ES-I3 (cell line): Measurements from ENCODE around the gene PLGRKT.
"Not testable (repeated sequence)": the region's sequence is repeated elsewhere in the genome, so short reads cannot be mapped to it uniquely, and the experiment has no call there.

Experiments used
- H3K36me3 ChIP-seq: 2 replicates; pipeline ENCODE4 v1.6.1; 2013; ENCODE audit warnings: mild to moderate bottlenecking, low read length, control low read depth, moderate library complexity; ENCODE audit not compliant: insufficient read depth
- H3K4me1 ChIP-seq: 2 replicates; pipeline ENCODE4 v1.6.1; 2013; ENCODE audit warnings: mild to moderate bottlenecking, control low read depth, low read length; ENCODE audit not compliant: insufficient read depth
- H3K9ac ChIP-seq: 2 replicates; pipeline ENCODE4 v1.6.1; 2013; ENCODE audit warnings: low read depth, mild to moderate bottlenecking, low read length, moderate library complexity
- H3K9me3 ChIP-seq: 2 replicates; pipeline ENCODE4 v1.6.1; 2013; ENCODE audit warnings: mild to moderate bottlenecking, low read length, moderate library complexity; ENCODE audit not compliant: control insufficient read depth, insufficient read depth

Gene PLGRKT

GRCh38 chr9:5466766-5467165 is 29.0 kb upstream of the PLGRKT start:
- Histone ChIP-seq H3K9ac (no peak overlapping the region), H3K4me1 (0 out of 2 replicates have a peak, but pooled peaks cover 5% of the 10 kb centered on the region), H3K36me3 (no peaks in the 10 kb centered on the region)

GRCh38 chr9:5466005-5466404 is 28.3 kb upstream of the PLGRKT start:
- no peaks in the 10 kb centered on the region for H3K9me3 ChIP-seq
- no peaks in the 10 kb centered on the region for H3K36me3 ChIP-seq
- 0 out of 2 replicates have a peak, but pooled peaks cover 5% of the 10 kb centered on the region for H3K4me1 ChIP-seq
- H3K9ac ChIP-seq = no peak overlapping the region

More at GRCh38 chr9:5466766-5467165, 29.0 kb upstream of the PLGRKT start:
- H3K9me3 ChIP-seq = no peaks in the 10 kb centered on the region

DNA sequence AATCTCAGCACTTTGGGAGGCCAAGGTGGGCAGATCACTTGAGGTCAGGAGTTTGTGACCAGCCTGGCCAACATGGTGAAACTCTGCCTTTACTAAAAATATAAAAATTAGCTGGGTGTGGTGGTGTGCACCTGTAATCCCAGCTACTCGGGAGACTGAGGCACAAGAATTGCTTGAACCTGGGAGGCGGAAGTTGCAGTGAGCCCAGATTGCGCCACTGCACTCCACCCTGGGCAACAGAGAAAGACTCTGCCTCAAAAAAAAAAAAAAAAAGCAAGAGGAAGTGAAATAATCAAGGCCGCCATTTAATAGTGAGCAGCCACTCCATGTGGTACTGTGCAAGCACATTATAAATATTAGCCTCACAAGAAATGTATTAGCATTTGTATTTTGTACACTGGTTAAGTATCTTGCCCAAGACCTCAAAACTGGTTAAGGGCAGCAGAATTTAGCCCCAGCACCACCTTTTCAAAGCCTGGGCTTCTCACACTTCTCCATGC is 27.2 kb upstream of the PLGRKT start:
- not testable (repeated sequence) for H3K4me1 ChIP-seq, H3K36me3 ChIP-seq, H3K9me3 ChIP-seq, H3K9ac ChIP-seq

GRCh38 chr9:5460157-5460556 is 22.4 kb upstream of the PLGRKT start:
- peaks cover 6% of the 10 kb centered on the region for H3K4me1 ChIP-seq
- no peaks in the 10 kb centered on the region for H3K36me3 ChIP-seq
- H3K9ac ChIP-seq = no peak overlapping the region
- H3K9me3 ChIP-seq = no peaks in the 10 kb centered on the region

GRCh38 chr9:5459289-5459829 is 21.6 kb upstream of the PLGRKT start:
- Histone ChIP-seq H3K4me1 (peaks cover 6% of the 10 kb centered on the region), H3K36me3 (no peaks in the 10 kb centered on the region), H3K9ac (no peak overlapping the region), H3K9me3 (no peaks in the 10 kb centered on the region)

DNA sequence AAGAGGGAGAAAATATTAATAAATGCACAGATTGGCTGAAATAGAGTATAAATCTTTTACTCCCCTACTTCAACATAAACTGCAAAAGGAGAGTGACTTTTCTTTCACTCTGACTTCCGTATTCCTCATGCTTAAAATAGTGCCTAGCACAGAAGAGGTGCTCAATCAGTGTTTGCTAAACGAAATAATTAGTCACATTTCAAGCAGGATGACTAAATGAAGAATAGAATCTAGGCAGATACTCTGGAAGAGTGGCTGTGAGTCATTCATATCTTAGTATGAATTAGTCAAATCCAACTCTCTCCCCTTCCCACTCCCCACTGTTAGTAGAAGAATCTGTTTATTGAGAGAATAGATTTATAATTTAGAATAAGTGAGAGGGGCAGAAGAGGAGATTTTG is 17.5 kb upstream of the PLGRKT start:
- Histone ChIP-seq H3K9ac (no peak overlapping the region), H3K9me3 (no peaks in the 10 kb centered on the region), H3K4me1 (peaks cover 6% of the 10 kb centered on the region), H3K36me3 (no peaks in the 10 kb centered on the region)

GRCh38 chr9:5453673-5454072 is 15.9 kb upstream of the PLGRKT start:
- Histone ChIP-seq H3K4me1 (peaks cover 4% of the 10 kb centered on the region; the same call in 1 of the 2 replicates), H3K36me3 (no peaks in the 10 kb centered on the region), H3K9ac (no peak overlapping the region), H3K9me3 (no peaks in the 10 kb centered on the region)

DNA sequence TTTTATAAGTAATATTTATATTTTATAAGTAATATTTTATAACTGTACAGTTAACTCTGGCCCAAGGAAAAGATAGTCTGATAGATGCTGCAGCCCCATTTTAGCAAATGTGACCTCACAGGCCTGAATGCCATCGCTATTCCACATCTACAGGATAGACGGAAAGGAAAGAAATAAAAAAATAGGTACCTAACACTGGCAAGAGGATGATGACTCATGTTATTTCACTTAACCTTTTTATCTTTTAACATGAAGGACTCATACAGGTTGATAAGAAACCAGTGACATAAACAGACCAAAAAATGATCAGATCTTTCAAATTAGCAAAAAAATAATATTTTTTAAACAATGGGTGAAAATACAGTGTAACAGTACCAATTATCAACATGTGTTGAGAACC is 15.3 kb upstream of the PLGRKT start:
- no peaks in the 10 kb centered on the region for H3K9me3 ChIP-seq
- no peaks in the 10 kb centered on the region for H3K36me3 ChIP-seq
- H3K9ac ChIP-seq = no peak overlapping the region
- peaks cover 3% of the 10 kb centered on the region; the same call in 1 of the 2 replicates for H3K4me1 ChIP-seq

GRCh38 chr9:5452286-5452609 is 14.5 kb upstream of the PLGRKT start:
- Histone ChIP-seq H3K9ac (no peak overlapping the region), H3K4me1 (peaks cover 3% of the 10 kb centered on the region; the same call in 1 of the 2 replicates), H3K36me3 (no peaks in the 10 kb centered on the region), H3K9me3 (no peaks in the 10 kb centered on the region)

DNA sequence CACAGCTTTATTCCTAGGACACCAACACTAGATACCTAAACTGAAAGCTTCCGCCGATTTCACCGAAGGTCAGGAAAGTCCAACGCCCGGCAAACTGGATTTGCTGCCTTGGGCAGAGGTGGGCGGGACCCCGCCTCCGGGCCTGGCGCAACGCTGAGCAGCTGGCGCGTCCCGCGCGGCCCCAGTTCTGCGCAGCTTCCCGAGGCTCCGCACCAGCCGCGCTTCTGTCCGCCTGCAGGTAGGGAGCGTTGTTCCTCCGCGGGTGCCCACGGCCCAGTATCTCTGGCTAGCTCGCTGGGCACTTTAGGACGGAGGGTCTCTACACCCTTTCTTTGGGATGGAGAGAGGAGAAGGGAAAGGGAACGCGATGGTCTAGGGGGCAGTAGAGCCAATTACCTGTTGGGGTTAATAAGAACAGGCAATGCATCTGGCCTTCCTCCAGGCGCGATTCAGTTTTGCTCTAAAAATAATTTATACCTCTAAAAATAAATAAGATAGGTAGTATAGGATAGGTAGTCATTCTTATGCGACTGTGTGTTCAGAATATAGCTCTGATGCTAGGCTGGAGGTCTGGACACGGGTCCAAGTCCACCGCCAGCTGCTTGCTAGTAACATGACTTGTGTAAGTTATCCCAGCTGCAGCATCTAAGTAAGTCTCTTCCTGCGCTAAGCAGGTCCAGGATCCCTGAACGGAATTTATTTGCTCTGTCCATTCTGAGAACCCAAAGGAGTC is 12.8 kb upstream of the PLGRKT start, which contains the start of gene CD274:
CD274 (plus strand) TSS at position 184 of the 733 bp plus-strand sequence. CDS start 5,572 bp downstream, outside the sequence.
- H3K4me1 ChIP-seq = peaks cover 3% of the 10 kb centered on the region; the same call in 1 of the 2 replicates
- no peaks in the 10 kb centered on the region for H3K36me3 ChIP-seq
- no peaks in the 10 kb centered on the region for H3K9me3 ChIP-seq
- H3K9ac ChIP-seq = peak within 1 kb of the TSS; percentile 24; the same call in 1 of the 2 replicates

- Histone ChIP-seq H3K36me3 (no peaks in the 10 kb centered on the region), H3K9ac (peak overlapping the region; percentile 24; the same call in 1 of the 2 replicates), H3K9me3 (no peaks in the 10 kb centered on the region), H3K4me1 (peaks cover 3% of the 10 kb centered on the region; the same call in 1 of the 2 replicates)
These were observed 12.0 kb upstream of the PLGRKT start for GRCh38 chr9:5449521-5450358.

DNA sequence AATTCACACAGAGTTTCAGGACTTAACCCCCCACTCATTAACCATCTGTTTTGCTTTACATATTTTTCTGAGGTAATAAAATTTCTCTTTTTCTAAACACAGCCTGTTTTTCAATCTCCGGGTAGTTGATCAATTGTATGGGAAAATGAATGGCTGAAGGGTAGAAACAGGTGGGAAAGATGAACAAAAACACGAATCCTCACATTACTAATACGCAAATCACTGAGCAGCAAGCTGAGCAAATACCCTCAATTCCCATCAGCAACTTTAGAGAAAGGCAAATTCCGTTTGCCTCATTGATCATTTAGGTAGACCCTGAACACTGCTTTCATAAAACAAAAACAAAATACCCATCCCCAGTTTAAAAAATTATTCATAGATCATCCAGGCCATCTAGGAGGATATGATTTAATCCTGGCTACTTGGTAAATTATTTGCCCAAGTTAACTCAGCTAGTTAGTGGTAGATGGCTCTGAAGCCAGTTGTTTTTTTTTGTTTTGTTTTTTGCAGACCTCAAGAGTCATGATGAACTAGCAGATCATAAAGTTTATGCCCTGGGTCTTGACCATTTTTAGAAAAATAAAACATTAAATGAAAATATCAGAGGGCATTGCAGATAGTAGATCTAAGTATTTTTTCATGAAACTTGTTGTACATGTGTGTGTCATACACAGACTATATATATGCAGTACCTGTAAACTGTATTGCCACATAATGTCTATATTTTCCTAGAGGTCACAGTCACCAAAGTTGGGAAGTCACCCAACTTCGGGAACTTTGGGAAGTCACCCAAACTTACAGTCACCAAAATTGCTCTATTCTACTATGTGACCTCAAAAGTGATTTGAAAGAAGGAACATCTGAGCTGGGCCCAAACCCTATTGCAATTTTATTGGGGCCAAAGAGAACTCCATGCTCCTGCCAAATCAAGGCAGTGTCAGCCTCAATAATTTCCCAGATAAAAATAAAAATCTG is 11.0 kb upstream of the PLGRKT start:
- H3K9ac ChIP-seq = no peak overlapping the region
- no peaks in the 10 kb centered on the region for H3K9me3 ChIP-seq
- no peaks in the 10 kb centered on the region for H3K36me3 ChIP-seq
- peaks cover 3% of the 10 kb centered on the region; the same call in 1 of the 2 replicates for H3K4me1 ChIP-seq

- H3K4me1 ChIP-seq = peaks cover 3% of the 10 kb centered on the region; the same call in 1 of the 2 replicates
- H3K9ac ChIP-seq = no peak overlapping the region
- H3K36me3 ChIP-seq = no peaks in the 10 kb centered on the region
- H3K9me3 ChIP-seq = no peaks in the 10 kb centered on the region
These were observed 10.3 kb upstream of the PLGRKT start for GRCh38 chr9:5448016-5448415.
